Measurements from ENCODE around the gene PRSS27.
"Not testable (repeated sequence)": the region's sequence is repeated elsewhere in the genome, so short reads cannot be mapped to it uniquely, and the experiment has no call there.

Gene PRSS27

DNA sequence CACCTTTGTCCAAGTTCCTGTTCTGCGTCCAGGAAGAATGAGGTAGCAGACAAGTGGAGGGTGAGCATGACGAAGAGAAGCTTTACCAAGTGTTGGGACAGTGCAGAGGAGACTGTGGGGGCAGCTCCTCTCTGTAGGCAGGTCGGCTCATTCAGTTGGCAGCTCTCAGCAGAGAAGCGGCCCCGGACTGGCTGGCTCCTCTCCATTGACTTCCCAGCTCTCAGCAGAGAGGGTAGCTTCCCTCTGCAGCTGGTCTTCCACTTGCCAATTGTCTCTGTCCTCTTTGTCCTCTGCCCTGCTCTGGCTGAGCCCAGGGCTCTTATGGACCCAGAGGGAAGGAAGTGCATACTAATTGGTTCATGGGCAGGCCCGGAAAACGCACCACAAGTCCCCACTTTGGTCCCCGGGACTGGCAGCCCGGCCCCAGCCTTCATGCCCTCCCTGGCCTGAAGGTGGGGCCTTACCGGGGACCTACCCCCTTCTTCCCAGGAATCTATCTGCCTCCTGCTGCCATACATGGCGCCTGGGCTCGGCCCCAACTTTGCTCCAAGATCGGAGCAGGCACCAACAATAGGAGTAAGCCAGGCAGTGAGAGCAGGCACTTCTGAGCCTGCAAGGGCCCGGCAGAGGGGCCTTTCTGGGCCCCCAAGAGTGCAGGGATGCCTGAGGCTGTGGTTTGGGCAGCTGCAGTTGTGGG, 27.6 kb downstream of the PRSS27 start:
- DNase-seq: no peak

GRCh38 chr16:2691491-2692248, 28.4 kb downstream of the PRSS27 start:
- DNase-seq: no peak

- no peak for DNase-seq
These were observed 29.2 kb downstream of the PRSS27 start for GRCh38 chr16:2690852-2691251.

- DNase-seq: no peak
These were observed 29.8 kb downstream of the PRSS27 start for GRCh38 chr16:2689968-2690801.

DNA sequence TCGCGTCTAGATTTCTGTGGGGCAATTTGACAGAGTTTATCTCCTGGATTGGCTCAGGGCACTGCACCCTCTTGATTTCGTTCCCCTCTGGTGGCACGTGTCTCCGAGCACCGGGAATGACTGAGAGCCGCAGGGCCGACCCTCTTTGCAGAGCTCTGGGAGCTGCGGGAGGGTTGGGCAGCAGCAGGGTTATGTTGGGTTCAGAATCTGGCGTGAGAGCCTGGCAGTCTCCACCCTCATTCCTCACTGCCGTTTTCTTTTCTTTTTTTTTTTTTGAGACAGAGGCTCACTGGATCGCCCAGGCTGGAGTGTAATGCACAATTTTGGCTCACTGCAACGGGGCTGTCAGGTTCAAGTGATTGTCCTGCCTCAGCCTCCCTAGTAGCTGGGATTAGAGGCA, 30.6 kb downstream of the PRSS27 start:
- not testable (repeated sequence) for DNase-seq

DNA sequence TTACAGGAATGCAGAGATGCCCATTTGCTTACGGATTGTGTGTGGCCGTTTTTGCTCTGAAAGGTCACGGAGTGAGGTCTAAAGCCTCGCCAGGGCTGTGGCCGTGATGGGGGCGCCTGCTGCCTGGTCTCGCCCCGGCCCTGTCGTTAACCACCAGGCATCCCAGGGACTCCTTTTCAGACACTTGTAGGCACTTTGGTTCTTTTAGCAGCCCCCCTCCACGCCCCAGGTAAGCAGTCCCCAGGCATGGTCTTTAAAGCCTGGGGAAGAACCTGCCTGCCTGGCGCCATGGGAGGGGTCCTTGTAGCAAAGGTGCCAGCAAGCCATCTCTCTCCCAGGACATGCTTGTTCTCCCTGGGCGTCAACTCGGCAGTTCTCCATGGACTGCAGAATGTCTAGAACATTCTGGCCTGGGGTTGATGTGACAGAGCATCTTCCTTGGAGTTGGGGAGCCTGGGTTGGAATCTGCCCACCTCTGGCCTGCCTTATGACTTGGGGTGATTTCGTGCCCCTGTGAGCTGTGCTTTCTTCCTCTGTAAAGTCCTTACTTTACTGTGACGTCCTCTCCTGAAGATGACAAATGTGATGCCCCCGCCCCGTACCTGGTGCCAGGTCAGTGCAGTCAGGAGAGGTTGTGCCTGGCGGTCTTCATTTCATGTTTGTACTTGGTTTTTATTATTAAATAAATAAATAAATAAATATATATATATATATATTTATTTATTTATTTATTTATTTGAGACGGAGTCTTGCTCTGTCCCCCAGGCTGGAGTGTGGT, 32.3 kb downstream of the PRSS27 start:
- DNase-seq: no peak

DNA sequence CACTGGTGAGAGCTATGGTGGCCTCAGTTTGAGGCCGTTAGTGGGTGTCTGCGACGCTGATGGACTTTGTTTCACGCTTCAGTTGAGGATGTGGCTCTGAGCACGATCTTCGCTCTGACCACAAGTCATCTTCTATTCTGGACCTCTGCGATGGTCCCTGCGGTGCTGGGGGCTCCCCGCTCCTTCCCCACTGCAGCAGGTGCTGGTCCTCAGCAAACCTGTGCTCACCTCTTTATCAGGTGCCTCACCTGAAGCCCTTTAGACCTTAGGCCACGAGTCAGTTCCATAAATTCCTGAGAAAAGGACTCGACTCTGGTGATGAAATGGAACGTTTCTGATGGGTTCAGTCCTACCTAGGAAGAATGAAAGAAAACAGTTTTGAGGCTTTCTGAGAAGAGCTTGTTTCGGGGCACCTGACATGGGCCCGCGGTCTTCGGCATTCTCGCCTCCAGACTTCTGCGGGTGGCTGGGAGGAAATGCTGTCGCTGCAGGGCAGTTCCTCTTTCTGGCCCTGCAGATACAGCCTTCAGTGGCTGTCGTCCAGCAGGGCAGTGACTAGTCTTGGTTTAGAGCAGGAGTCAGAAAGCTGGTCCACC, 33.0 kb downstream of the PRSS27 start:
- no peak for DNase-seq

GRCh38 chr16:2686075-2686474, 33.9 kb downstream of the PRSS27 start:
- not testable (repeated sequence) for DNase-seq

- not testable (repeated sequence) for DNase-seq
These were observed 37.0 kb downstream of the PRSS27 start for GRCh38 chr16:2683041-2683440.

DNA sequence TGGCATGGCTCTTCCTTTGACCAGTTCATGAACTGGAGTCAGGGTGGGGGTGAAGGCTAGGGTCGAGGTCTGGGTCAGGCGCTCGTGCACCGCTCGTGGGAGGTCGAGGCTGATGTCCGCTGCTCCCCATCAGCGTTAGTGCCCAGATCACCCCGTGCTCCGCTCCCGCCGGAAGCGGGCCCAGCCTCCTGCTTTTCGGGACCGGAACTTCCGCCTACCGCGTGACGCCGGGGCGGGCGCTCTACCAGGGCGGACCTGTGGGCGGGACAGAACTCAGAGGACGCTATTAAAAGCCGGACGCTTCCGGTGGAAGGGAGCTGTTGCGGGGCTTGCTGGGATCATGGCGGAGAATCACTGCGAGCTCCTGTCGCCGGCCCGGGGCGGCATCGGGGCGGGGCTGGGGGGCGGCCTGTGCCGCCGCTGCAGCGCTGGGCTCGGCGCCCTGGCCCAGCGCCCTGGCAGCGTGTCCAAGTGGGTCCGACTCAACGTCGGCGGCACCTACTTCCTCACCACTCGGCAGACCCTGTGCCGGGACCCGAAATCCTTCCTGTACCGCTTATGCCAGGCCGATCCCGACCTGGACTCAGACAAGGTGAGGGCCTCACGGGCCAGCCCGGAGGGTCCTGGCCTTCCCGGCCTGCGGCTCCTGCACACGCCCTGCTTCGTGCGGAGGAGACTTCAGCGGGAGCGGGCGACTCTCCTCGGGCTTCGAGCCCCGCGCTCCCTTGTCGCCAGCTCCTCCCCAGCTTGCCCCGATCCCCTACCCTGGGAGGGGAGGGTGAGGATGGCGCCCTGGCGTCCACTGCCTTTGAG, 37.6 kb downstream of the PRSS27 start, which contains the start of gene KCTD5:
Gene KCTD5, plus strand, starts transcription at position 315 of the 813 bp plus-strand sequence. Its CDS starts 26 bp downstream, at position 341.
- DNase-seq: peak; percentile 97

GRCh38 chr16:2680360-2680759, 39.7 kb downstream of the PRSS27 start:
- DNase-seq: not testable (repeated sequence)

DNA sequence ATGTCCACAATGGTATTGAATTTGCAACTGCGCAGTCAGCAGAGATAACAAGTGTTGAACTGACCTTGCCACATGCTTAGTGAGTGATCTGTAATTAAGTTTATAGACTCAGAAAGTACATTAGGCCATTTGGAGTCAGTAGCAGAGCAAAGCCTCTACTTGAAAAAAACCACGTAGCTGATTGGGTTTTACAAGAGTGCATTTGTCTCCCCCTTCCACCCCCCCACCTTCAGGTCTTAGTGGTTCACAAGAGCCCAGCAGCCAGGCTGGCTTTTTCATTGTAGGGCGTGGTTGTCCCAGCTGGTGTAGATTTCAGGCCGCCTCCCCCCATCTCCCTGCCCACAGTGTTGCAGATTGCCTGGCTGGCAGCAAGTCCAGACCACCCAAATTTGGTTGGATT, 40.1 kb downstream of the PRSS27 start:
- DNase-seq: not testable (repeated sequence)

DNA sequence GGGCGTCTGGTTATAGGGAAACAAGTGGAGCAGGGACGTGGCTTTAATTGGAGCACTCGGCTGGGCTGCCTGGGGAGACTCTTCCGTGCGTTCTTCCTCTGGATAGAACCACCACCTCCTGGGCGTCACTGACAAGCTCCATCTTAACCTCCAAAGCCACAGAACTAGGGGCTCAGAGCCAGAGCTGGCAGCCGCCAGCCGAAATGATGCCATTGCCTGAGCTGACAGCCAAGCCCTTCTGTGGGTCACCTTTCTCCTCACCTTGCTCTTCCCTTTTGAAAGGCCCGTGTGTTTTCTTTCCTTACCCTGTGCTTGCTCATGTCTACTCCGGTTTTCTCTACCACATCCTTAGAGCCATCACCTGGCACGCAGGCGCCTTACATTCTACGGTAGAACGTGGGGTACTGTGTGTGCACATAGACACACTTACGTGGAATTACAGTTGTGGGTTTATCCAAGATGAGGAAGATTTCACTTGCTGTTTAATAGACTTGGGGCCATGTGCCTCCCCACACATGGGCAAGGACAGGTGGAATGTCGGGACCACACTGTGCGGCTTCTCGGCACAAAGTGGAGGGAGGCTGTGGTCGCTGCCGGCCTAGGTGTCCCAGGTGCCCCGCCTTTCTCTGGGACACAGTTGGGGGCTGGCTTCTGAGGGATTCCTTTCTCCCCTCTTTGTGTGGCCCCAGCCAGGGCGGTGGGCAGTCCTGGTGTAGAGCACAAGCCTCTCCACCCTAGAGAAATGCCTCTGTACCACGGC, 41.6 kb downstream of the PRSS27 start:
- not testable (repeated sequence) for DNase-seq

GRCh38 chr16:2676937-2677336, 43.1 kb downstream of the PRSS27 start:
- not testable (repeated sequence) for DNase-seq

- no peak for DNase-seq
These were observed 44.3 kb downstream of the PRSS27 start for GRCh38 chr16:2675714-2676113.

DNA sequence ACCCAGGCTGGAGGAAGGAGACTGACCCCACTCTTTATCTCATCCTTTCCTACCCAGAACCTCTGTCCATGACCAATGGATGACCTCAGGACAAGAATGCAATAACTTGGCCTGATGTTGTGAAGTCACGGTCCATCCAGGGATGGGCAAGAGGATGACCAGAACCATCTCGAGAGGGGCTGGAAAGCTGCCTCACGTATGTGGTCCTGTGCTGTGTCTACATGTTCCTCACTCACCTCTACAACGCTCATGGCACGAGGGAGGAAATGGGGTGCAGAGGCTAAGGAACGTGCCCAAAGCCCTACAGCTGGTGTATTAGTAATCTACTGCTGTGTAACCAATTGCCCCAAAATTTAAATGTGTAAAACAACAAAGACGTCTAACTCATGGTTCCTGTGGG, 45.0 kb downstream of the PRSS27 start:
- no peak for DNase-seq

GRCh38 chr16:2673066-2673999, 46.7 kb downstream of the PRSS27 start:
- DNase-seq: peak; percentile 95

GRCh38 chr16:2671741-2672140, 48.3 kb downstream of the PRSS27 start:
- no peak for DNase-seq

DNA sequence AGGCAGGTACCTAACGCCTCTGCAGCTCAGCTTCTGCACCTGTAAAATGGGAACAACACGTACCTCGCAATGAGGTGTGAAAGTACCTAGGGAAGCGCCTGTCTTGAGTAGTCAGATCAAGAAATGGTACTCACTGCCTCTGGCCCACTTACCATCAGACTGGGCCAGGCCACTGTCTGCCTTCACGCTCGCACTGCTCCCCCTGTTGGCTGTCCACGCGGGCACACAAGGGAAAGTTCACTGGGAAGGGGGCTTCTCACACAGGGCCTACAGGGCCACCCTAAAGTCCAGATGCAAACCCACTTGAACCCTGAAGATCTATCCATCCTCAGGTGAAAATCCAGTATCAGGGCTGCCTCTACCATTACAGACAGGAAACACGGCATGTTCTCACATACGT, 48.8 kb downstream of the PRSS27 start:
- DNase-seq: not testable (repeated sequence)

Data from stimulated activated CD4-positive, alpha-beta T cell treated with anti-CD3 and anti-CD28 coated beads, Interleukin-1b, Interleukin-23, amount 100 ng/mL, for 48 hours (primary cell).